Activated T-cell treated with anti-CD3 and anti-CD28 coated beads for 48 hours (primary cell): ENCODE results near the gene LAMA4.
"Not testable (repeated sequence)": the region's sequence is repeated elsewhere in the genome, so short reads cannot be mapped to it uniquely, and the experiment has no call there.

Source experiments
- DNase-seq: peaks from one replicate; pipeline ENCODE4 v3.0.0-alpha.2; 2020; ENCODE audit warnings: low read depth

LAMA4 gene

DNA sequence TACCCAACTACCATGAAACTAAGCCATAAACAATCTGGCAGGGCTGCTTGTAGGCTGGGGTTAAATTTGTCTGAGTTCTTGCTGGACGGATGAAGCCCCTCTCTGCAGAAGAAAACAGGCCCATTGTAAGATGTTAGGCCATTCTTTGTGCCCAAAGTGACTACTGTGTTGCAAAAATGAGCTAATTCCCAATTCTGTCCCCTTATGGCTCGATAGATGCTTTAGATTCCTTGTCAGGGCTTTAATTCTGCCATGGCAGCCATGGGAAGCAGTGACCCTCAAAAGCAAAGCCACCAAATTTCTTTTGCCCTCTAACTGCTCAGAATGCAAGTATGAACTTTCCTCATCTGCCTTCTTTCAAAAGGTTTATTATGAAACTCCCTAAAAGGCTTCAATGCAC lies 45.2 kb downstream of the LAMA4 start:
- DNase-seq = no peak

DNA sequence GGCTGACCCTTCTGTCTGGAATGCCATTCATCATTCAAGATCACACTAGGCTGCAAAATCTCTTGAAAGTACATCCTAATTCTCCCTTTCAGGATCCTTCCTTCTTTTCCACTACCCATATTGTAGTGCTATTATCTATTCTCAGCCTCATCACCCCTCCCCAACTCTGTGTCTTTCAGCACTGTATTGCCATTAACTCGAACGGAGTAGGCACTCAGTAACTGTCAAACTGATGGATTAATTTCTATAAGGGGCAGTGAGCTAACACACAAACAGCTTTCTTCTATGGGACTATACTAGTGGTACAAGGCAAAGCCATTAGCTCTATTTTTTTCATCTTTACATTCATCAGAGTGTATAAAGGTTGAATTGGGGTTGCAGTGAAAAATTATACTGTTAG lies 46.6 kb downstream of the LAMA4 start:
- DNase-seq = no peak

DNA sequence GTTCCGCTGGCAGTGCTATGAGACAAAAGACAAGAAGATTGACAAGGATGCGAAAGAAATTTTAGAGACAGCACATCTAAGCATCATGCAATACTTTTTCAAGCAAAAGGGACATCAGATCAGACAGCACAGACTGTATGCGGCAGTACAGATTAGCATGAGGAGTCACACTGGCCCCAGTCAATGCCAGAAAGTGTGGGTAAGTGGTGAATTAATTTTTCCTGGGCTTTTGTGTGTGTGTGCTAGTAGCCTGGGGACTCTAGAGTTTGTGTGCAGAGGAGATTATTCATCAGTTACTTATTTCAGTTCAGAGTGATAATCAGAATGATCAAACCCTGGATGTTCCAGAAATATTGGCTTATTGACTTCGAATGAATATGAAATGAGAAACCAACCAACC lies 47.2 kb downstream of the LAMA4 start:
- no peak for DNase-seq

DNA sequence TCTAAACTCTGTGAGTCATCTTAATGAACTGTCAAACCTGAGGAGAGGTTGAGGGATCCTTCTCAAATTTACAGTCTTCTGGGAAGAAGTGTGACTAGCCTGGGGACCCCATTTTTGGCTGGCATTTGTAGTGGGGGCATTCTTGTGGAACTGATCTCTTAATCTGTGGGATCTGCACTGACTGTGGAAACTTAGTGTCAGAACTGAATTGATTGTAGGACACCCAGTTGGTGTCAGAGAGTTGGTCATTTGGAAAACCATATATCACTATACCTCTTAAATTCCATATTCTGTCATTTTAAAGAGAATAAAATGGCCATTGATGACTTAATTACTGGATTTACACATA lies 48.3 kb downstream of the LAMA4 start:
- DNase-seq = no peak

DNA sequence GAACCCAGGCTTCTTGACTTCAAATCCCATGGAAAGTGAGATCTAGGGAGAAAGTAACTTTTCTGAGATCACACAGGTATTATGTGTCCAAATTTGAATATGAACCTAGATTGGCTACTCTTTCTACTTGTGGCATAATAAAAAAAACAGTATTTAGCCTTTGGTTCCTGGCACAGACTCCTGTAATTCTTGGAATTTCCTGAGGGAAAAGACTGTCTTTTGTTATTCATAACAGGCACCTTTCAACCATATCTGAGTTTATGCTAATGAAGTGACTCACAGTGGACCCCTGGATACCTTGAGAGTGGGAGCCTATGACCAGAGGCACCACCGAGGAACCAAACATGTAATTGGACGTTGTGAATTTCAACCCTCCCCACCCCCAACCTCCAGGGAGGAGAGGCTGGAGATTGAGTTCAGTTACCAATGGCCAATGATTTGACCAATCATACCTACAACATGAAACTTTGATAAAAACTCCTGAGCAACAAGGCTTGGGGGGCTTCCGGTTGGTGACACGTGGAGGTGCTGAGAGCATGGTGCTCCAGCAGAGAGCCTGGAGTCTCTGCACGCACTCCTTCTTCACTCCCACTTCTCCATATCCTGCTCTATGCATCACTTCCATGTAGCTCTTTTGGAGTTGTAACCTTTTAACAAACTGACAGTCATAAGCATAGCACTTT lies 48.8 kb downstream of the LAMA4 start:
- no peak for DNase-seq

DNA sequence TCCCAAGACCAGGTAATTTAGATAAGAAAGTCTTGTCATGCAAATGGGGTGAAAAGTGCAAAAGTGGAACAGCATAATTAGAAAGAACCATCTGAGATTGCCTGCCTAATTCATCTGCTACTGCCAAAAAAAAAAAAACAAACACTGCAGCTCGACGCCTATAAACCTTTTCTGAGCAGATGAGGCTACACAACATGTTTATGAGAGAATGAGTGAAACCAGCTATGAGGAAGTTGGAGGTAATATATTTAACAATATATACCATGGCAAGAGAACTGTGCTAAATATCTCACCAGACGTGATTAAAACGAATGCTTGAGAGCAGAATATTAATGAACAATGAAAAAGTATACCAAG lies 50.0 kb downstream of the LAMA4 start:
- DNase-seq = no peak

DNA sequence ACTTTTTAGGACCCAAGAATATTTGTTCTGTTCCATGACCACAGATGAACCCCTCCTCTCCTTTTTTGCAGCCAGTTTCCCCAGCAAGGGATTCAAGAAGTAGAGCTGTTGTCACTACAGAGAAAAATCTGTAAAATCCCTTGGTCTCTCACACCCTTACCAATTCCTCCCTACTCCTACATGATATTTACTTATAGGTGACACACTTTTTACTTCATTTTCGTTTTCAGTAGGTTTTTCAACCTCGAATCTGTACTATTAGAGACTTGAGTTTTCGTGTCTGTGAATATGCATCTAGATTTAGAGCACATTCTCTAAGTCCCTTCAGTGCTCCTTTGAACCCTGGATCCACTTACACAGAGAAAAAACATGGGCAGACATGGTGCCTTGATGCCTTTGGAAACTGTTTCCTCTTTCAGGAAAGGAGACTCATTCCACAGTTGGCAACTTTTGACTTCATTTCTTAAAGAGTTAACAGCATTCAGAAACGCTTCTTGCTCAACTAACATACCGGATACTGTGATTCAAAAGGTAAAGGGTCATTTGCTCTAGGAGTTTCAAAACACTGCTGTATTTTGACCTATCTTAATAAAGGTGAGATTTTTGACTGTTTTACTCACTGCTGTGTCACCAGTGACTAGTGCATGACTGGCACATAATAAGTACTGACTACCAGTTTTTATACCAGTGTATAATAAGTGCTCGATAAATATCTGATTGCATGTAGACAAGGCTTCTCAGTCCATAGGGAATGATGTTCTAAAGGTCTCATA lies 50.6 kb downstream of the LAMA4 start:
- DNase-seq = no peak

DNA sequence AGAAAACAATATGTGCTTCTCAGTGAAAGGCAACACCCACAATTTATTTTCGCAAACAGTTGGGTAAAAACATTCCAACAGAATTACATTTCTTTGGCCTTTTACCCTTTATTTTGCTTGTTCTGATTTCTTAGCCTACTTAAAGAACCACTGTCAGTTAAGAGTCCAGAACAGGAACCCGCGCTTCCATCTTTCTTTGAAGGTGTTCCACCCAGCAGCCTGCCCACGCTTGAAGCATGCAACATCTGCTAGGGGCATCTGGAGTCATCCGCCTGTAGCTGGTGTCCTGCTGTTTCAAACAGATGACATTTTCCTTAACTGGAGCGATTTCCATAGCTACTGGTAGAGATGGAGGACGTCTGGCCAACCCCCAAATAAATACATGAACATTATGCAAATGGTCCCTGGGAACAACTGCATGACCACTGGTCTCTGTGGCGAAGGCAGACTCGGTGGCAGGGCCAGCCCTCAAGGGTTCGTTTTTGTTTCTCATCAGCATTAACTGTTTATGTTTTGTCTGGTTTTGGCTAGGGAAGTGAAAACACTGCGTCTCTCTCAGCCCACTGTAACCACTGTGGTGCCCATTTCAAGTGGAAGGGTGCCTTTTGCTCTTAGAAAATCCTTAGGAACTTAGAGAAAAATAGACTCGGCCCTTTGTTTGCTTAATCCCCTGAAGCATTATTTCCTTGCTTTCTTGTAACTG lies 51.6 kb downstream of the LAMA4 start:
- no peak for DNase-seq

DNA sequence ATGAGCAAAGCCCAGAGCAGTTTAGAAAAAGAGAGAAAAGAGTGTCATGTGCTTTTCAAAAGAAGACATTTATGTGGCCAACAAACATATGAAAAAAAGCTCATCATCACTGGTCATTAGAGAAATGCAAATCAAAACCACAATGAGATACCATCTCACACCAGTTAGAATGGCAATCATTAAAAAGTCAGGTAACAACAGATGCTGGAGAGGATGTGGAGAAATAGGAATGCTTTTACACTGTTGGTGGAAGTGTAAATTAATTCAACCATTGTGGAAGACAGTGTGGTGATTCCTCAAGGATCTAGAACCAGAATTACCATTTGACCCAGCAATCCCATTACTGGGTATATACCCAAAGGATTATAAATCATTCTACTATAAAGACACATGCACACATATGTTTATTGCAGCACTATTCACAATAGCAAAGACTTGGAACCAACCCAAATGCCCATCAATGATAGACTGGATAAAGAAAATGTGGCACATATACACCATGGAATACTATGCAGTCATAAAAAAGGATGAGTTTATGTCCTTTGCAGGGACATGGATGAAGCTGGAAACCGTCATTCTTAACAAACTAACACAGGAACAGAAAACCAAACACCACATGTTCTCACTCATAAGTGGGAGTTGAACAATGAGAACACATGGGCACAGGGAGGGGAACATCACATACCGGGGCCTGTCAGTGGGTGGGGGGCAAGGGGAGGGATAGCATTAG lies 54.0 kb downstream of the LAMA4 start:
- DNase-seq = not testable (repeated sequence)

DNA sequence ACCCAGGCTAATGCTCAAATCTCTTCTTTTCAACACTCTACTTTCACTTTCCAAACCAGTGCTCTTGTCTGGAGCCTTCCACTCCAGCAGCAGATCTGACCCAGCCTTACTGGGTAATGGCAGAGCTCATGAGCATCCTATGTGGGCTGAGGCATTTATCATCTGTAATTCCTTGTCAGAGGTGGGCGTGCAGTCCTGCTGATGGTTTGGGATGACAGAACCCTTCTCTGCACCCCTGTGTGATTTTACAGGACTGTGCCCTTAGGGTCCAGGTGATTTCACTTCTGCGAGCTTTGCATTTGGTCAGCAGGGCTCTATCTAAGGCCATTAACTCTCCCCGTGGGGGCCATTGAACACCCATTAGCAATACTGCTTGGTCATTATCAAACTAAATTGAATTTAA lies 55.4 kb downstream of the LAMA4 start:
- DNase-seq = no peak

DNA sequence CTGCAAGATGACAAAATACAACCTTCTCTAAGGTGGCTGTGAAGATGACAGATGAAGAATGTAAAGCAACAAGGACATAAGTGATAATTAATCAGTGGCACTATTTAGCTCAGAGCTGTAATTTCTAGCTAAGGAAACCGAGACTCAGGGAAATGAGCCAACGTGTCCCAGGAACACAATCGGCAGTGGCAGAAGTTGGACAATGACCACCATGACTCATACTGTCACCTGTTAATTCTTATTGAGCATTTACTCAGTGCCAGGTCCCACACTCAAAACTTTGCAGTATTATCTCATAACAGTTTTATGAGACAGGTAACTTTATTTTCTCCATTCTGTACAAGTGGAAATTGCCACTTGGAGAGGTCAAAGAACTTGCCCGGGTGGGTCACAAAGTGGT lies 55.8 kb downstream of the LAMA4 start:
- no peak for DNase-seq

DNA sequence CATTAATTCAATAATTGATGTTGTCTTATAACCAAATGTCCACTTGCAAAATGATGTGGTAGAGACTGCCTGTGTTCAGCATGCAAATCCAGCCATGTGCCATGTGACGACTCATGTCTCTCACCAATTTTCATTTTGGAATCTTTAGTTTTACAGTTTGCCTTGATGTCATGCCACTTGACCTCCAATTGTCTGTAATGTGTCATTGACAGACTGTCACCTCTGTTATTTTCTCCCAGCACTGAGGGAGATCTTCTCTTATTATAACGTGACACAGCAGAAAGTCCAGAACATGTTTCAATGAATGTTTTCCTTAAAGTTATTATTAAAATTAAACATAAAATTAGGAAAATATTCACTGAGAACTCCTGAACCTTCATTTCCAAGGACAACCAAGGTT lies 56.7 kb downstream of the LAMA4 start:
- DNase-seq = no peak

DNA sequence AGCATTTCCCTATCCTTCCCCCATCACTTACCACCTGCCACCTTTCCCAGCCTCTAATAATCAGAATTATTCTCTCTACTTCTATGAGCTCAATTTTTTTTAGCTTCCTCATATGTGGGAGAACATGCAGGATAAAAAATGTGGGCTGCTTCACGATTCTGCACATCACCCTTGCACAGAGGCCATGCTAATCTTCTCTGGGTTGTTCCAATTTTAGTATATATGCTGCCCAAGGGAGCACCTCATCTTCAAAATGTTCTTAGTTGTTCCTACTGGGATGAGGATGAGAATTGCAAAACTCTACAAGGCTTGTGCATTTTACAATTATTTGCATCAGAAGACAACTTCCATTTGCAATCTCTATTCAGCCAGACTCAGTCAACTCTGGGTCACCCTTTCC lies 58.1 kb downstream of the LAMA4 start:
- no peak for DNase-seq

DNA sequence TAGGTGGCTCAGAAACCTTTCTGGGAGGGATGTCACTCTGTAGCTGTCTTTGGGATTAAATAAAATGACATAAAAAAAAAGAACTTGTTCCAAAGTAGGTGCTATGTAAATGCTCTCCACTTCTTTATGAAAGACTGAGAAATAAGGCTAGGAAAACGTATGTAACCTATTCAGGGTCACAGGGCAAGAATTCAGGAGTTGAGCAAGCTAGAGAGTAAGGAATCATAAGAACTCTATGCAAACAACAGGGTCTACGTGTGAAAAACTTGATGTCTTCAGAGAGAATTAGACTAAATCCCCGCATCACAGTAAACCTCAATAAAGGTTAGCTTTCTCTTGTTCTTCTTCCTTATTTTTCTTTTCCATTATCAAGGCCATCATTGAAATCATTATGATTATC lies 59.2 kb downstream of the LAMA4 start:
- DNase-seq = no peak

DNA sequence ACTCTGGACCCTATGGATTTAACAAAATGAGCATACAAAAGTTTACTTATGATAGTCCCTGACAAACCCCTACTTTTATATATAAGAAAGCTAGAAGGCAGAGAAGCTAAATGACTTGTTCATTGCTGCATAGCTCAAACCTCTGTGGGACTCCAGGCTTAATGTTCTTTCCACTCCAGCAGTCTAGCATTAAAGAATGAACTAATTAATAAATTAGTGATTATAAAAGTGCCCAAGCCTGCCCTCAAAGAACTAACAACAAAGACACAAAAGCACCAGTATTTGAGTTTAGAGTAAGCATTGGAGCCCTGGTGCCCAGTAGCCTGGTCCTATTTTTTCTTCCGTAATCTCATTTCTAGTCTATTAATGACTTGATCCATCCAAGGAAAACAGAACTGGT lies 59.9 kb downstream of the LAMA4 start:
- DNase-seq = no peak

DNA sequence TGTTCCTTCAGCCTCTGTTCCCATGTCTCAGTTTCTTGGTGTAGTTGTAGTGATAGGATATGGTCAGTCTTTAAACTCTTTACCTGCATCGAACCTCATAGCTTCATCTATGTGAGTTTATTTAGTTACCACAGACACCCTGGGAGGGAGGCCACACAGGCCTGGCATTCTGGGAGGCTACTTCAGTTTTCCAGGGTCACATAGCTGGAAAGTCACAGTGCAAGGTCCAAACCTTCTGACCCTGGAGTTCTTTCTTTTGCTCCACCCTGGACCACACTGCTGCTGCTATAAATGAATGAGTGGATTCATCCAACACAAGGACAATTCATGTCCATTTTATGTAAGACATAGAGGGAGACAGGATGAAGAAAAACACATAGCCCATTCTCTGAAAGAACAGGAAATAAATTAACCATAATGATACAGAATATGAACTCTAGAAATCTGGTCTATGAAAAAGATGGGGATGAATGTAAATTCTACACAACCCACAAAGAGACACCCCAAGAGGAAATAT lies 60.8 kb downstream of the LAMA4 start:
- no peak for DNase-seq

DNA sequence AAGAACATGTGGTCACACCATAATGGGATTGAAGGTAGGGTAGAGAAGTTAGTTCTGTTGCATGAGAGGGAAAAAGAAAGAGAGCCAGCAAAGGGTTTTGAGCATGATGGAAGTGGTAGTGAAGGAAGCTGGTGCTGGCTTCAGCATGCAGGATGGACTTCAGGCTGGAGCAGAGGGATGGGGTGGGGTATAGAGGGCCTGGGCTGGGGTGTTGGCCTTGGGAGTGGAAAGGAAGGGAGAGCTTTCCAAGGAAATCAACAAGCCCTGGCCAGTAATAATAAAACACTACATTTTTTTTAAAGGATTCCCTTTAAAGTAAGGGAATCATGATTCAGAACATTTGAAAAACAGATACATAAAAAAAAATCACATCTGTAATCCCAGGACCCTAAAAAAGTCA lies 61.2 kb downstream of the LAMA4 start:
- DNase-seq = no peak

DNA sequence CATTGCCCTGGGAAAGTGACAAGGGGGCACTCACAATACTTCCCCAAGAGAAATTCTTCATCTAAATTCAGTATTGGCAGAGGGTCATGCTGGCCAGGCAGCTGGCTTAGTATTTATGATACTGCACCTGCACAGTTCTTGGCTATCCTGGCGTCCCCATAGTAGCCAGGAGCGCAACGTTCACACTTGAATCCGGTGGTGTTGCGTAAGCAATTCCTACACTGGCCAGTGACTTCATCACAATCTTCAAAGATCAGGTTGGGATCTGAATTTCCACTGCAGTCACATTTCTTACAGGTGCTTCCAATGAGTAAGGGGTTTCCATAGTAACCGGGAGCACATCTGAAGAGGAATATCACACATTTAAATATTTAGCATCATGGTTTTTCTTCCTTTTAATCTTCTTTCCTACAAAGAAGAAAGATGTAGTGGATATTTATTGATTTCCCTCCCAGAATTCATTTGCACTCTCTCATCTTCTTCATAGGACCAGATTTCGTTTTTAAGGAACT lies 62.8 kb downstream of the LAMA4 start:
- no peak for DNase-seq

DNA sequence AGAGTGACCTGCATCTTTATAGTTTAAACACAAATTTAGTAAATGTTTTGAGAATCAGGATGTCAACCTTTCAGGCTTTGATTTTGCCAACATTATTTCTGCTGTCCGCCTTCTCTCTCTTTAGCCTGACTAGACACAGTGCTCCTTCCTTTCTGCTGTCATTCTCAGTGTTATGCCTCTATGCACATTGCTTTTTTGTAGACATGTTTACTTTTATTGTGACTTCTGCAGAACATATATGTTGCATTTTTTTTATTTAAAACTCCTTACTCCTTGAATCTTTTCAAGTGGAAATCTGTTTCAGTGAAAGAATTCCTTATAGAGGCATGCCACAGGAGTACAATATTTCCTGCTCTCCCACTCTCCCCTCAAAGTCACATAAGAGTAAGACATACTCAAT lies 64.2 kb downstream of the LAMA4 start:
- DNase-seq = no peak

DNA sequence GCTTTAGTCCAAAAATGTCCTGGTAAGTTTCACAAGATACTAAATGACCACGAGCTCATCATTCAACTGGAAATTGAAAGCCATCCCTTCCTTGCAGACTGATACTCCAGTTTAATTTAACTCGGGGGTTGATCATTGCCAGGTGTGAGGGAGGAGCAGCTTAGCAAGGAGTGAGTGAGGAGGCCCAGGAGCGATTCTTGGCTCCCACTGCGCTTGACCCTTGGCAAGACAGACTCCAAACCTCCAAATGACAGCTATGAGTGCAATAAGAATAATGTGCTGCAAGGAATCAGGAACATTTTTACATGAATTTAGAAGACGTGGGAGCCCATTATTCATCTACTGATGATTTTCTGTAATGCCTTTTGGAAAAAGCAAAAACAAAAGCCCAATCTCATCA lies 64.9 kb downstream of the LAMA4 start:
- no peak for DNase-seq

DNA sequence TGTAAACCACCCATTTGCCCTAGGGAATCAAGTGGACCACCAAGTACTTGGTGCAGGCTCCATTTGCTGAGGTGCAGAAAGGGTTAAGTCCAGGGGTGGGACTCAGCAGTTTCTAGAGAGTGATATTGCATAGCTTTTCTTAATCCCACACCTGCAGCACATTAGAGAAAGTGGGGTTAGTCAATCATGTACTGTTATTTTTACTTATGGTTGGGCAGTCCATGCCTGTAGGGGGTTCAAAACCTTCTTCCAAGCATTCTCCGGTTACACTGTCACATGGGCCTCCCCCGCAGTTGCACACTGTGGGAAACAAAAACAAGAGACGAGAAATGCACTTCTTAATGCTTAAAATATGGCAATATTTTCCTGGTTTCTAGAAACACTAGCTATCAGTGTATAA lies 65.5 kb downstream of the LAMA4 start:
- no peak for DNase-seq

DNA sequence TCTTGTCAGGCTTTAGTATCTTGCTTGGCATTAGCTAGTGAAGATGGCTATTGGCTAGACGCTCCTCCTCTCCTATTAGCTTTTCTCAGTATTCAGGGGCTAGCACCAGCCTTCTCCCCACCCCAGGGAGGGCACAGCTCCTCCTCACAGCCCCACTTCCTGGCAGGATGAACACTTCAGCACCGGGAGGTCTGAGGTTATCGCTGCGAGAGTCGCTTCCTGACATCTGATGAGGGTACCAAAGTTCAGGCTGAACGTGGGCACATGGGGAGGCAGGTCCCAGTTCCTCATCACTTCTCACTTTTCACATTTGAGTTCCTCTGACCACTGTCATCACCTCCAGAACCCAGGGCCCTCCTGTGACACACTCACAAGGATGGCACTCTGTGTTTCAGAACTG lies 66.6 kb downstream of the LAMA4 start:
- no peak for DNase-seq
